OCI-LY7 (cell line): Measurements from ENCODE around the gene PYDC1.

ENCODE experiments used
- EZH2phosphoT487 ChIP-seq: fragments of 200-600 bp; sonication (generic); IDR thresholded peaks from 2 replicates; pipeline ENCODE4 v1.6.1; 2018; ENCODE audit warnings: low read depth, borderline replicate concordance, mild to moderate bottlenecking, mixed run types, antibody characterized with exemption, low read length, moderate library complexity, mixed read lengths
- TF ChIP-seq, protein P1 (sequence below): fragments of 200-600 bp; sonication (generic); conservative IDR thresholded peaks from 2 replicates; pipeline ENCODE4 v1.5.1; 2014; ENCODE audit warnings: mild to moderate bottlenecking, antibody characterized with exemption, low read length, moderate library complexity, mixed read lengths

- TF ChIP-seq, protein P1, sequence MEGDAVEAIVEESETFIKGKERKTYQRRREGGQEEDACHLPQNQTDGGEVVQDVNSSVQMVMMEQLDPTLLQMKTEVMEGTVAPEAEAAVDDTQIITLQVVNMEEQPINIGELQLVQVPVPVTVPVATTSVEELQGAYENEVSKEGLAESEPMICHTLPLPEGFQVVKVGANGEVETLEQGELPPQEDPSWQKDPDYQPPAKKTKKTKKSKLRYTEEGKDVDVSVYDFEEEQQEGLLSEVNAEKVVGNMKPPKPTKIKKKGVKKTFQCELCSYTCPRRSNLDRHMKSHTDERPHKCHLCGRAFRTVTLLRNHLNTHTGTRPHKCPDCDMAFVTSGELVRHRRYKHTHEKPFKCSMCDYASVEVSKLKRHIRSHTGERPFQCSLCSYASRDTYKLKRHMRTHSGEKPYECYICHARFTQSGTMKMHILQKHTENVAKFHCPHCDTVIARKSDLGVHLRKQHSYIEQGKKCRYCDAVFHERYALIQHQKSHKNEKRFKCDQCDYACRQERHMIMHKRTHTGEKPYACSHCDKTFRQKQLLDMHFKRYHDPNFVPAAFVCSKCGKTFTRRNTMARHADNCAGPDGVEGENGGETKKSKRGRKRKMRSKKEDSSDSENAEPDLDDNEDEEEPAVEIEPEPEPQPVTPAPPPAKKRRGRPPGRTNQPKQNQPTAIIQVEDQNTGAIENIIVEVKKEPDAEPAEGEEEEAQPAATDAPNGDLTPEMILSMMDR: no peak
- TF ChIP-seq EZH2phosphoT487: no peak
These were observed 27.5 kb downstream of the PYDC1 start for GRCh38 chr16:31189412-31189778.
